22Rv1 (cell line): ENCODE results near the gene TSPOAP1.
A peak's percentile ranks its signal among the peaks of the same experiment; 100 is the strongest.

Source experiments
- H3K27ac ChIP-seq: fragments of 450-650 bp; 2 replicates; pipeline ENCODE4 v1.5.1; 2017
- CTCF ChIP-seq: fragments of 450-650 bp; IDR thresholded peaks from 2 replicates; pipeline ENCODE4 v1.5.1; 2017; ENCODE audit warnings: mild to moderate bottlenecking
- ZFX ChIP-seq: fragments of 450-650 bp; IDR thresholded peaks from 2 replicates; pipeline ENCODE4 v1.6.1; 2017; ENCODE audit warnings: antibody characterized with exemption, borderline replicate concordance

TSPOAP1 gene

GRCh38 chr17:58320163-58320558 lies 8.4 kb downstream of the TSPOAP1 start:
- TF ChIP-seq CTCF (no peak), ZFX (no peak)
- no peak overlapping the region for H3K27ac ChIP-seq

- H3K27ac ChIP-seq = no peak overlapping the region
- TF ChIP-seq CTCF (no peak), ZFX (no peak)
Measured at GRCh38 chr17:58319173-58320162, 9.1 kb downstream of the TSPOAP1 start.

GRCh38 chr17:58318627-58319172 lies 9.9 kb downstream of the TSPOAP1 start:
- H3K27ac ChIP-seq = peak overlapping the region; percentile 30; the same call in 1 of the 2 replicates
- no peak for TF ChIP-seq ZFX
- TF ChIP-seq CTCF = no peak

- H3K27ac ChIP-seq = peak overlapping the region; percentile 30
- TF ChIP-seq ZFX (no peak), CTCF (no peak)
Measured at GRCh38 chr17:58318065-58318481, 10.5 kb downstream of the TSPOAP1 start.

GRCh38 chr17:58317421-58318064 lies 11.1 kb downstream of the TSPOAP1 start:
- H3K27ac ChIP-seq = peak overlapping the region; percentile 30
- no peak for TF ChIP-seq ZFX
- TF ChIP-seq CTCF = peak; percentile 73

- TF ChIP-seq ZFX = no peak
- no peak for TF ChIP-seq CTCF
- H3K27ac ChIP-seq = no peak overlapping the region; the same call in 1 of the 2 replicates
Measured at GRCh38 chr17:58316260-58316960, 12.2 kb downstream of the TSPOAP1 start.
